ENCODE measurements around the gene TBC1D4. TPM values are rescaled to one million over a fixed set of nuclear protein-coding genes. Genes with fewer than 3 reads are reported as not detected.
"Not testable (repeated sequence)": the region's sequence is repeated elsewhere in the genome, so short reads cannot be mapped to it uniquely, and the experiment has no call there.

The TBC1D4 gene
- total and polyA plus RNA-seq, 9 donors, result 14.3 to 24.0 (median 20.3) TPM

DNA sequence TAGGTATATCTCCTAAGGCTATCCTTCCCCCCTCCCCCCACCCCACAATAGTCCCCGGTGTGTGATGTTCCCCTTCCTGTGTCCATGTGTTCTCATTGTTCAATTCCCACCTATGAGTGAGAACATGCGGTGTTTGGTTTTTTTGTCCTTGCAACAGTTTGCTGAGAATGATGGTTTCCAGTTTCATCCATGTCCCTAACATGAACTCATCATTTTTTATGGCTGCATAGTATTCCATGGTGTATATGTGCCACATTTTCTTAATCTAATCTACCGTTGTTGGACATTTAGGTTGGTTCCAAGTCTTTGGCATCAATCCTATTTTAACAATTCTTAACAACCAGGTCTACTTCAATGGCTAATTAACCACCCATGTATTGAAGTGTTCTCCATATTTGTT, 130.4 kb downstream of the TBC1D4 start:
- not testable (repeated sequence) for H3K4me1 ChIP-seq (ENCODE audit: control insufficient read depth, insufficient read depth, low read length); DNase-seq; H3K9me3 ChIP-seq (replicated peaks; ENCODE audit: control insufficient read depth, low read depth, low read length); H3K27me3 ChIP-seq (ENCODE audit: control insufficient read depth, insufficient read depth, low read length); H3K27ac ChIP-seq (ENCODE audit: low read length); H3K4me3 ChIP-seq (ENCODE audit: low read length)
- peaks cover 21% of the 10 kb centered on the region for H3K36me3 ChIP-seq (ENCODE audit: control insufficient read depth, insufficient read depth, low read length)
- no CpG with 5 or more reads among the region's 3 CpGs for WGBS (ENCODE audit: insufficient coverage)

DNA sequence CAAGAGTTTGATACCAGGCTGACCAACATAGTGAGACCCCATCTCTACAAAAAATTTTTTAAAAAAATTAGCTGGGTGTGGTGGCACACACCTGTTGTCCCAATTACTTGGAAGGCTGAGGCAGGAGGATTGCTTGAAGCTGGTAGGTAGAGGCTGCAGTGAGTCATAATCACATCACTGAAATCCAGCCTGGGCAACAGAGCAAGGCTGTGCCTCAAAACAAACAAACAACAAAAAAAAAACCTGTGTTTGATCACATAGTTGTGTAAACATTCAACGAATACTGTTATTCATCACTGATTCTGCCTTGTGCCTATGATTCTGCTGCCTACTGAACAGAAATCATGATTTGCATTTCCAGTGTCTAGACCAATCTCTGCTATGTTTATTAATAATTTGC, 134.0 kb downstream of the TBC1D4 start:
- no peaks in the 10 kb centered on the region for H3K9me3 ChIP-seq (replicated peaks; ENCODE audit: control insufficient read depth, low read depth, low read length)
- no peaks in the 10 kb centered on the region for H3K27me3 ChIP-seq (ENCODE audit: control insufficient read depth, insufficient read depth, low read length)
- DNase-seq, result no peak
- no peaks in the 10 kb centered on the region for H3K4me1 ChIP-seq (ENCODE audit: control insufficient read depth, insufficient read depth, low read length)
- 100% methylated on average over 1 of the region's 1 CpG for WGBS (ENCODE audit: insufficient coverage)
- peaks cover 10% of the 10 kb centered on the region for H3K36me3 ChIP-seq (ENCODE audit: control insufficient read depth, insufficient read depth, low read length)
- no peak overlapping the region for H3K27ac ChIP-seq (ENCODE audit: low read length)
- H3K4me3 ChIP-seq (ENCODE audit: low read length), result no peak overlapping the region

DNA sequence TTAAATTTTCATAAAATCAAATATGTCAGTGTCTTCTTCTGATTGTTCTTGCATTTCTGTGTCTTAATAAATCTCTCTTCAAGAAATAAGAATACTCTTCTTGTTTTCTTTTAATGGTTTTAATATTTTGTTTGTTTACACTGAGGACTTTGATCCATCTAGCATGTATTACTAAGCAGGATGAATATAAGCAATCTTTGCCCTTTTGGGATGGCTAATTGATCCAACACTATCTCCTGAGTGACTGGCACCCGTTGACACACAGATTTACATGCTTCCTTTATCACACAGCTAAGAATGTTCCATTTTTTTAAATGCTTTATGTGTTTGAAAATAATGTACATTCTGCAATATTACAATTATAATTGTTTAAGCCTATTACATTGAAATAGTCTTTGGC, 134.5 kb downstream of the TBC1D4 start:
- no peaks in the 10 kb centered on the region for H3K27me3 ChIP-seq (ENCODE audit: control insufficient read depth, insufficient read depth, low read length)
- H3K36me3 ChIP-seq (ENCODE audit: control insufficient read depth, insufficient read depth, low read length), result peaks cover 10% of the 10 kb centered on the region

DNA sequence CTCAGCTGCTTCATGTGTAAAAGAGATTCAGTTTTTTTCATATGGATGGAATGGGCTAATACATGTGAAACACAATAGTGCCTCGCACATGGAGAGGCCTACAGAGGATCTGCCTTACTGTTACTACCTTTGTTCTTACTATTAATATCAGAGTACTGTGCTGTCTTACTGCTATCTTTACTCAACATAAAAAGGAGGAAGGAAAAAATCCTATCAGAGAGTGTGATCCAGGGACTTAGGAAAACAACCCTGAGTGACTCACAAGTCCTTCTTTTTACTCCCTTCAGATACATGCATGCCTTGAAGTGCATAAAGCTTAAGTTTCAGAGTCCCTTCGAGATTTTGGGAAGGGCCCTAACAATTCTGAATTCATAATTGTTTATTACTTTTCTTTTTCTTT, 136.8 kb downstream of the TBC1D4 start:
- DNase-seq, result no peak
- H3K4me1 ChIP-seq (ENCODE audit: control insufficient read depth, insufficient read depth, low read length), result no peaks in the 10 kb centered on the region
- H3K27me3 ChIP-seq (ENCODE audit: control insufficient read depth, insufficient read depth, low read length), result no peaks in the 10 kb centered on the region
- no peaks in the 10 kb centered on the region for H3K9me3 ChIP-seq (replicated peaks; ENCODE audit: control insufficient read depth, low read depth, low read length)
- no peak overlapping the region for H3K4me3 ChIP-seq (ENCODE audit: low read length)
- H3K36me3 ChIP-seq (ENCODE audit: control insufficient read depth, insufficient read depth, low read length), result peaks cover 22% of the 10 kb centered on the region
- H3K27ac ChIP-seq (ENCODE audit: low read length), result no peak overlapping the region
- no CpG with 5 or more reads among the region's 2 CpGs for WGBS (ENCODE audit: insufficient coverage)

More for the DNA sequence above, 134.5 kb downstream of the TBC1D4 start:
- Histone ChIP-seq H3K4me3 (ENCODE audit: low read length) (no peak overlapping the region), H3K9me3 (replicated peaks; ENCODE audit: control insufficient read depth, low read depth, low read length) (no peaks in the 10 kb centered on the region), H3K4me1 (ENCODE audit: control insufficient read depth, insufficient read depth, low read length) (no peaks in the 10 kb centered on the region), H3K27ac (ENCODE audit: low read length) (no peak overlapping the region)
- DNase-seq, result no peak
- no CpG with 5 or more reads among the region's 1 CpG for WGBS (ENCODE audit: insufficient coverage)

DNA sequence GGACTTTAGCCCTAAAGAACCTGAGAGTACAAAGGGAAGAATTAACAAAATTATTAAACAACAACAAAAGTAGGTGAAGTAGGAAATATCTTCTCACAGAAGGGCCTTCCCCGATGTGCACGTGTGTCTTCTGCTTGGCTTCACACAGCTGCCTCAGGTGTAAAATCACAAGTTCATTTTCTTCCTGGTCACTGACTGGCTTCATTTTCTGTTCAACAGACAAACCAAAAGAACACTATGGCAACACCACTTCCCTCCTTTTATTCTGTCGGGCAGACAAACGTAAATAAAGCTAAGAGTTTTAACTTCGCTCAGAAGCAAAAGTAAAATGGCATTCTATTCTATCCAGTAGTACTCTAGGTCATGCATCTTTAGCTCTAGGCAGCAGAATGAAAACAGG, 140.9 kb downstream of the TBC1D4 start:
- H3K27ac ChIP-seq (ENCODE audit: low read length), result no peak overlapping the region
- H3K9me3 ChIP-seq (replicated peaks; ENCODE audit: control insufficient read depth, low read depth, low read length), result no peaks in the 10 kb centered on the region
- no peak for DNase-seq
- H3K4me3 ChIP-seq (ENCODE audit: low read length), result no peak overlapping the region
- no peaks in the 10 kb centered on the region for H3K27me3 ChIP-seq (ENCODE audit: control insufficient read depth, insufficient read depth, low read length)
- peaks cover 16% of the 10 kb centered on the region for H3K36me3 ChIP-seq (ENCODE audit: control insufficient read depth, insufficient read depth, low read length)
- 95% methylated on average over 2 of the region's 5 CpGs for WGBS (ENCODE audit: insufficient coverage)
- no peaks in the 10 kb centered on the region for H3K4me1 ChIP-seq (ENCODE audit: control insufficient read depth, insufficient read depth, low read length)

DNA sequence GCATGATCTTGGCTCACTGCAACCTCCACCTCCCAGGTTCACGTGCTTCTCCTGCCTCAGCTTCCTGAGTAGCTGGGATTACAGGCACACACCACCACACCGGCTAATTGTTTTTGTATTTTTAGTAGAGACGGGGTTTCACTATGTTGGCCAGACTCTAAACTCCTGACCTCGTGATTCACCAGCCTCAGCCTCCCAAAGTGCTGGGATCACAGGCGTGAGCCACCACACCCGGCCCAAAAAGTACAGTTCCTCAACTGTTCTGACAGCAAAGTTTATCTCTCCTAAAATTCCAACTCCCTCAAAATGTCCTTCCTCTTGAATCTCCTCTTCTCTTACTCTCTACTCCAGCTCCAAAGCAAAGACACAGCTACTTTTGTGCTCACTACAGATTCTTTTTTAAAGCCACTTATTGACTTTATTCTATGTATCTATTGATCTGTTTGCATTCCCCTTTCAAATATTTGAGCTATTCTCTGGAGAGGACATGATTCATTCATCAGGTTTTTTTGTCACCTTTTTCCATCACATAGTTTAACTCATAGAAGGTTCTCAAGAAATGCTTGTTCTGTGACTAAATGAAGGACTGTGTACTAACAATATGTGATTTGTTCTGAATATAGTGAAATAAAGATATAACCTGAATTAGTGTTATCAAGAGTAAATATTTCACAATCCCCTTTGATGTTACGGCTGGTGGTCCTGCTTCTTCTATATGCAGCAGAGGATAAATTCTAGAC, 142.2 kb downstream of the TBC1D4 start:
- DNase-seq, result no peak
- Histone ChIP-seq H3K27me3 (ENCODE audit: control insufficient read depth, insufficient read depth, low read length) (no peaks in the 10 kb centered on the region), H3K4me3 (ENCODE audit: low read length) (no peak overlapping the region), H3K4me1 (ENCODE audit: control insufficient read depth, insufficient read depth, low read length) (no peaks in the 10 kb centered on the region), H3K27ac (ENCODE audit: low read length) (no peak overlapping the region), H3K9me3 (replicated peaks; ENCODE audit: control insufficient read depth, low read depth, low read length) (no peaks in the 10 kb centered on the region), H3K36me3 (ENCODE audit: control insufficient read depth, insufficient read depth, low read length) (peaks cover 24% of the 10 kb centered on the region)
- WGBS (ENCODE audit: insufficient coverage), result 94% methylated on average over 3 of the region's 7 CpGs

DNA sequence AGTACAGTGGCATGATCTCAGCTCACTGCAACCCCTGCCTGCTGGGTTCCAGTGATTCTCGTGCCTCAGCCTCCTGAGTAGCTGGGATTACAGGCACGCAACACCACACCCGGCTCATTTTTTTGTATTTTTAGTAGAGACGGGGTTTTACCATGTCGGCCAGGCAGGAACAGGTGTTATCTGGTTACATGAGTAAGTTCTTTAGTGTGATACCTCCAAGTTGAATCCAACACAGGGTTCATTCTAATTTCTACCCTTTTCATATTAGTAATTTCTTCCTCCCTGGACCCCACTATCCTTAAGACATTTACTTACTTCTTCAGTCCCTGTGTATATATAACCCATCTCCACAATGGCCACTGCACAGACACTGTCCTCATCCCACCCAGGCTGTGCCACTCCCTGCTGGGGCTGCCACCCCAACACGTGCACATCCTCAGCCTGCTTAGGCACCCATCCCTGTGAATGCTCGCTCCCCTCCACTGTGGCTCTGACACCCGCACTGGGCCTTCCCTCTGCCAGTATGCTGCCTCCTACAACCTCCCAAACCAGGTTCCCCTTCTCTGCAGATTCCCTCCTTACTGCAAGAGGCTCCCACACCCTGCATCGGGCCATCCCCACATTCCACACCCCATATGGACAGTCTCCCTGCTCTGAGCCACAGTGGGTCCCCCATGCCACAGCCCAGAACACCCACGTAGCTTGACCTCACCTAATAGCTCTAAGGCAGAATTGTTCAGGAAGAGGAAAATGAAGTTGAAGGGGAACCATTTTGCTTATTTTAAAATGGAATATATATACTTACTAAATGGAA, 147.1 kb downstream of the TBC1D4 start:
- no peak for DNase-seq
- no peaks in the 10 kb centered on the region for H3K4me1 ChIP-seq (ENCODE audit: control insufficient read depth, insufficient read depth, low read length)
- H3K9me3 ChIP-seq (replicated peaks; ENCODE audit: control insufficient read depth, low read depth, low read length), result no peaks in the 10 kb centered on the region
- peaks cover 14% of the 10 kb centered on the region for H3K36me3 ChIP-seq (ENCODE audit: control insufficient read depth, insufficient read depth, low read length)
- H3K27ac ChIP-seq (ENCODE audit: low read length), result no peak overlapping the region
- H3K4me3 ChIP-seq (ENCODE audit: low read length), result no peak overlapping the region
- WGBS (ENCODE audit: insufficient coverage), result 88% methylated on average over 4 of the region's 10 CpGs
- H3K27me3 ChIP-seq (ENCODE audit: control insufficient read depth, insufficient read depth, low read length), result no peaks in the 10 kb centered on the region

DNA sequence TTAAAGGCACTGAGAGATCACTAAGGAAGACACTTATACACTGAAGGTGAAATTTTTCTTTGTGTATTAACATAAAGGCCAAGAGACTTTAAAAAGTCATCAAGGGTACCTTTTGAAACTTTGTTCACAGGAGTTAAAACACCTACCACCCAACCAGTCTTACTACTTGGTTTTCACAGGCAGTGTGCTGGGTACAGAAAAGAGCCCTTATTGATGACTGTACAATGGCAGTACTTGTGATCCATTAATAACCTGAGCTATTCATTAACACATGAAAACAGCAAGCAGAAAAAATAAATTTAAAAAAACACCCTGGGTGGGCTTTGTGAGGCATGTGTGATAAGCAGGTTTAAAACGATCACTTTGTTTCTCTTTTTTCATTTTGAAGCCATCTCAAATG, 148.9 kb downstream of the TBC1D4 start:
- no peaks in the 10 kb centered on the region for H3K9me3 ChIP-seq (replicated peaks; ENCODE audit: control insufficient read depth, low read depth, low read length)
- no peaks in the 10 kb centered on the region for H3K27me3 ChIP-seq (ENCODE audit: control insufficient read depth, insufficient read depth, low read length)
- DNase-seq, result no peak
- H3K4me1 ChIP-seq (ENCODE audit: control insufficient read depth, insufficient read depth, low read length), result no peaks in the 10 kb centered on the region
- H3K4me3 ChIP-seq (ENCODE audit: low read length), result no peak overlapping the region
- H3K36me3 ChIP-seq (ENCODE audit: control insufficient read depth, insufficient read depth, low read length), result peaks cover 14% of the 10 kb centered on the region
- H3K27ac ChIP-seq (ENCODE audit: low read length), result no peak overlapping the region
- WGBS (ENCODE audit: insufficient coverage), result no CpG with 5 or more reads among the region's 1 CpG

DNA sequence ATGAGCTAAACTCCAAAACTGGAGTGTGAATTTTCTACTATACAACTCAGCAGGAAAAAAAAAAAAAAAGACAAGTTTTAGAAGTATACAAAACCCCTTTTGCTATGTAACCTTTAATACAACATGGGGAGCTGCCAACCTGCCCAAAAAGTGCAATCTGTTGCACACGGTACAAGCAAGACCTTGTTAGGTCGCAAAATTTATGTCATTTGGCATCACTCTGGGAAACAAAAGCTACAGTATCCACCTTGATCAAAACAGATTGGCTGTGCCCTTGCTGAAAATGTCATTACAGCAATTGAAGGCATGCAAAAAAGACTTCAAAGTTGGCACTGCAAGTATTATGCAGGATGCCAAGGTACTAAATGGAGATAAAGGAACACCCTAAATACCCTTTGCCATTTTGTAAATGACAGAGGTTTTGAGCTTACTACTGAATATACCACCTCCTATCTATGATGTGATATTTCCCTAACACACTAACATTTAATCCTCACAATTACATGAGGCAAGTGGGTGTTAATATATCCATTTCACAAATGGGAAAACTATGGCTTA, 150.1 kb downstream of the TBC1D4 start:
- Histone ChIP-seq H3K36me3 (ENCODE audit: control insufficient read depth, insufficient read depth, low read length) (peaks cover 14% of the 10 kb centered on the region), H3K9me3 (replicated peaks; ENCODE audit: control insufficient read depth, low read depth, low read length) (no peaks in the 10 kb centered on the region), H3K4me3 (ENCODE audit: low read length) (no peak overlapping the region), H3K4me1 (ENCODE audit: control insufficient read depth, insufficient read depth, low read length) (no peaks in the 10 kb centered on the region), H3K27ac (ENCODE audit: low read length) (no peak overlapping the region), H3K27me3 (ENCODE audit: control insufficient read depth, insufficient read depth, low read length) (no peaks in the 10 kb centered on the region)
- WGBS (ENCODE audit: insufficient coverage), result 70% methylated on average over 2 of the region's 2 CpGs
- no peak for DNase-seq

DNA sequence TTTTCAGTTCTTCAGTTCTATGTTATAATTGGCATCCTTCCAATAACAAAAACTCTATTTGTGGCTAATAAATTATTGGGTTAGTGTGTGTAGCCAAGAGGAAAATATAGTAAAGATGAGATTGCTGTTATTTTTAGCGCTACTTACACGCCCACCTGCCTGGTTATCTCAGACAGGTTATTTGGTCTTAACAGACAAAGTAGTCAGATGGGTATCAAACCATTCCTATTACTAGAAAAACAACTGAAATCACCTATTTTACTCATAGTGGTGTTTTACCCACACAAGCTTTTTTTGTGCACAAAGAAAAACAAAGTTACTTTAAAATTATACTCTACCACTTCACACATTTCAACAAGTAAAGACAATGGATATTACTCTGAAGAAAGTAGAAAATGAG, 151.2 kb downstream of the TBC1D4 start:
- Histone ChIP-seq H3K4me3 (ENCODE audit: low read length) (no peak overlapping the region), H3K36me3 (ENCODE audit: control insufficient read depth, insufficient read depth, low read length) (peaks cover 14% of the 10 kb centered on the region), H3K4me1 (ENCODE audit: control insufficient read depth, insufficient read depth, low read length) (peaks cover 2% of the 10 kb centered on the region), H3K27me3 (ENCODE audit: control insufficient read depth, insufficient read depth, low read length) (no peaks in the 10 kb centered on the region), H3K27ac (ENCODE audit: low read length) (no peak overlapping the region), H3K9me3 (replicated peaks; ENCODE audit: control insufficient read depth, low read depth, low read length) (no peaks in the 10 kb centered on the region)
- DNase-seq, result no peak
- no CpG with 5 or more reads among the region's 2 CpGs for WGBS (ENCODE audit: insufficient coverage)

Data from muscle of leg (tissue), 11 donors.